GM18868 (cell line): ENCODE results near the gene GBX2.

ENCODE experiments used
- ATAC-seq: cut with Tn5 transposase; IDR thresholded peaks from one replicate; pipeline ENCODE4 v1.9.1; 2021; ENCODE audit warnings: mild to moderate bottlenecking, moderate library complexity; ENCODE audit not compliant: unreplicated experiment

GBX2 gene

DNA sequence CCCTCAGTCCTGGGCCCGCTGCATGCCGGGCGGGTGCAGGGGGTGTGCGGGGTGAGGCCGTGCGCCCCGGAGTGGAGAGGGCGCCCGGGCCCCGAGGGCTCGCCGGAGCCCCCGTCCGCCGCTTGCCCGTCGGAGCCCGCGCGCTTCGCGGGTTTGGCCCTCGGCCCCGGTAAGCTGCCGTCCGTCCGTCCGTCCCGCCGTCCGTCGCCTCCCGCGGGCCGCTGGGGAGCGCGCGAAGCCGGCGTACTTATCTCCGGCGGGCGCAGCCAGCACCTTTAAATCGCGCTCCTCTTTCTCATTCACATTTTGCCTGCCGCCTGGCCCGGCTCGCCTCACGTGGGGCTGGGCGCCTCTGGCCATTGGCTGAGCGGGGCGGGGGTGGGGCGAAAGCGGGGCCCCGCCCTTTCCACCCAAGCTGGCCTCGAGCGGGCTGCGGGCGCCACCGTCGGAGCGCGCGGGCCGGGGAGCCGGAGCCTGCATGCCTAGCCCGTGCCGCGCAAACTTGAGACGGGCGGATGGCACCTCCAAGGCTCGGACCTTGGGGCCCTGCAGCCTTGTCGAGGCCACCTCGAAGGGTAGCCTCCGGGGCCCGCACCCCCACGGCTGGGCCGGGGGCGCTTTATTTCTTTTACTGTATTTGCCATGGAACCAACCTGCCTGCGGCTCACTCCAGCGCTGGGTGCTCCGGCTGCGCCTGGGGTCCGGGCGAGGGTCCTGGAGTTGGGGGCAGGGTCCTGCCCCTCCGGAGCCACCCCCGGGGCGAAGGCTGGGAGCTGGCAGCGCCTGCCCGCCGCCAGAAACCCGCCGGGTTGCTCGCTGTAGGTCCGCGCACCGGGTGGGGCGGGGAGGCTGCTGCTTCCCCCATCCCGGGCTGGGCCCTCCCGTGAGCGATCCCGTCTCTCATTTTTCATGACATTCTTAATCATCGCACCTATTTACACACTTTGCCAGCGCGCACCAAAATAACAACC, at the start of gene GBX2:
GBX2 (minus strand) TSS at position 277 of the 971 bp plus-strand sequence. CDS start 415 bp downstream, outside the sequence.
- no peak for ATAC-seq

DNA sequence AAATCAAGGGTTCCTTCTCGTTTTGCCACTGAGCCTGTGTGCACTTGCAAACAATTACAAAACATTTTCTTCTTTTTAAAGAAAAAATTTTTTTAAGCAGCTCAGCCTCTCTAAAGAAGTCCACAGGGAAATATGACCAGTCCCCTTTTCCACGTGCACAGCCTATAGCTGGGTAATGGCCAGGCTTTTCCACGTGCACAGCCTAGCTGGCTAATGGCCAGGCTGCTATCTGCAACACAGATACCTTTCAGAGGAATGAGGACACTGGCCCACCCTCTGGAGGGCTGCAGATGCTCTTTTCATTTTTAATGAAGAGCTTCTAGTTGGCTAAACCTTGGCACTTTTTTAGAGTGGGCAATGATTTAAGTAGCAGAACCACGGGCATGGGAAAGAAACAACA, 49.7 kb upstream of the GBX2 start:
- no peak for ATAC-seq

DNA sequence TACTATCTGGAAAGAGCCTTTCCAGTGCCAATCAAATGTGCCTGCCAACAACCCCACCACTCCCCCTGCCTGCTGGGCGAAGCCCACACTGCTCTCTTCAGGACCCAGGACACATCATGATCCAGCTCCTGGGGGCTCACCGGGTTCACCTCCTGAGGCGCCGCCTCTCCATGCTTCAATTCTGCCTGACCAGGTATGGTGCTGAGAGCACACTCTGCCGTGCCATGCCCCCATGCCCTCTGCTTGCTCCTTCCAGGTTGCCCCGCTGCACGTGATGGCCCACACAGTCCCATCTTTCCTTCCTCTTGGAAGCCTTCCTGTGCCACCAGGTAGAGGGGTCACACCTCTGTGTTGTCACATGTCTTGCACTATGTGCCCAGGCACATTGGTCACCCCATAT, 48.5 kb upstream of the GBX2 start:
- ATAC-seq = no peak

GRCh38 chr2:236215761-236216333, 47.7 kb upstream of the GBX2 start:
- no peak for ATAC-seq

- ATAC-seq = no peak
Observed at GRCh38 chr2:236215196-236215595, 47.0 kb upstream of the GBX2 start.

GRCh38 chr2:236214376-236214995, 46.3 kb upstream of the GBX2 start:
- ATAC-seq = no peak

DNA sequence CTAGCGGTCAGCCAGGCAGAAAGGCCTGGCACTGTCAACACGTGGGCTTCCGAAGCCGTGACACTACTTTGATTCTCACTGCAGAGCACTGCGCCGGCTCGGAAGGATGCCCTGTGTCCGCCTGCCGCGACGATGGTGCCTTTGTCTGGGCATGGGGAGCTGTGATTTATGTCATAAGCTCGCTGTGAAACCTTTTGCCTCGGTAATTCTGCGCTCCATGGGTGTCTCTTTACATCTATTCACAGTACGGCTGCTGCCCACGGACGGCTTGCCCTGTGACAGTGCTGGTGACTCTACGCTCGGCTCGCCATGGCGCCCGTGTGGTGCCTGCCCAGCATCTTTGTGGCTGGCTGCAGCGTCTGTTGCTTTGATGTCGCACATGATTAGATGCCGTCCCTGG, 43.1 kb upstream of the GBX2 start:
- no peak for ATAC-seq

- no peak for ATAC-seq
Observed at GRCh38 chr2:236210536-236210935, 42.4 kb upstream of the GBX2 start.

DNA sequence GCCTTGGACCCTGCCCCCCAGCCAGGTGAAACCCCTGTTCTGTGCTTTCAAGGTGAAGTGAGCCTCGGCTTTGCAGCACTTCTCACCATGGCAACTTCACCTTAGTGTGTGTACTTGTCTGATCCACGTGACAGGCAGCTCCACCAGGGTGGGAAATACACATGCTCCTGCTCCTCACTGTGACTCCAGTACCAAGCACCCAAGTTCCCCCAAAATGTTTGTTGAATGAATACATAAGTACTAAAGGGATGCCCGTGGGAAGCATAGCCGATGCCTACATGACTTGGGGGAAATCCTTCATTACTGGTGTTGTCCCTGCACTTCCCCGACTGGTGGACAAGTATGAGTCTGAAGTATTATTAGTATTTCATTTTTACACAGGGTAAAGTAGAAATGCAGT, 41.8 kb upstream of the GBX2 start:
- no peak for ATAC-seq

DNA sequence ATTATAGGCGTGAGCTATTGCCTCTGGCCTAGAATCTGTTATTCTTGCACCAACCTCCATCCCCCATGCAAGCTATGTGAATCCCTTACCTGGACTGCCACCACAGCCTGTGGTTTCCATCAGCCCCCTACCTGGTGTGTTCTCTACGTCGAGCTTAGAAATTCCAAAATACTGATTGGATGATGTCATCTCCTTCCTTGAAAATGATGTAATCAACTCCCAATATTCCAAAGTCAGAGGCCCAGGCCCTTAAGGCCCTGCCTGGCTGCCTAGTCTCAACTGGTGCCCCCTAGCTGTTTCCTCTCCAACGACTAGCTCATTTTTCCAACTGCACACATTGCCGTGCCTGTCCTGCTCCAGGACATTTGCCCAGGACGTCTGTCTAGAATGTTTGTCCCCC, 41.3 kb upstream of the GBX2 start:
- ATAC-seq = no peak

- ATAC-seq = no peak
Observed at GRCh38 chr2:236208019-236208926, 40.1 kb upstream of the GBX2 start.

DNA sequence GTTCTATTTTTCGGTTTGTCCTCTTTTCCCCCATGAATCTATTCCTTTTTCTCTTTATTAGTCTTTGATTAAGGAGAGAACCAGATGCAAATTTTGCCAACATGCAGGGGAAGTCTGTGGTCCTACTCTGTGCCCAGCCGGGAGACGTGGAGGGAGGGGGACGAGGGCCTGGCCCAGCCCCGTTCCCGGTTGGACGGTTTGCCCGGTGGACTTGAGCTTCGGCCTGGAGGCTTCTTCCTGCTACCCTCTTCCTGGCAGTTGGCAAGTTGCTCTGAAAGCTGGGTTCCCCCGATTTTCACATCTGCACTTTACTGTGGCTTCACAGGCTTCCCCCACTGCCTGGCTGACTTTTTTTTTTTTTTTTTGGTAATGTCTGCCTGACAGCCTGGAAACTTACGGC, 39.3 kb upstream of the GBX2 start:
- ATAC-seq = no peak

DNA sequence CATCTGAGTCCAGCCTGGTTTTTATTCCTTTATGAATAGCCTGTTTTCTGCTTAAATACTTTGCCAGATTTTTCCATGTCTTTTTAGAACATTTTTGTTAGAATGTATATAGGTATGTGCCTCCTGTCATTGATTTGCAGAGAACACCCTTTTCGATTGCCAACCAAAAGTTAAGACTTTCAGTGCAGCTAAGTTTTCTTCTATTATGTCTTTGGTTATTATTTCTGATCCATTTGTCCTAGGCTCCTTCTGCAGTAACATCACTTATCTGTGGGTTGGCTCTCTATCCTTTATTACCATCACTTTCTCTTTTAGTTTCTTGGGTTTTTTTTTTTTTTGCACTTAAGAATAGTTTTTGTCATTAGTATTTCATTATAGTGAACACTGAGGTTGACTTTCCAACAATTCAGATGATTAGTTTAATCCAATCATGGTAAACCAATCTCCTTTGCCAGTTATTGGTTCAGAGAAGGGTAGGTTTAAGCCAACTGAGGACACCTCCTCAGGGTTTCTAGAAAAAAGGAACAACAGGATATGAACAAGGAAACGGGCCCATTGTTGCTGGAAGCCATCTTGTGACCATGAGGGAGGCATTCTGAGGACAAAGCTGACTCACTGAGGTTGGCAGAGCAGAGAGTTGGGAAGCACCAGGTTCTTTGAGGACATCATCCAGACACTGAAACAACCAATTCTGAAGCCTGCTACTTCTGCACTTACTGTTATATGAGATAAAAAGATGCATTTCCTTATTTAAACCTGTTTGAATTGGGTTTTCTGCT, 37.9 kb upstream of the GBX2 start:
- ATAC-seq = no peak

- ATAC-seq = no peak
Observed at GRCh38 chr2:236204953-236205352, 36.8 kb upstream of the GBX2 start.

DNA sequence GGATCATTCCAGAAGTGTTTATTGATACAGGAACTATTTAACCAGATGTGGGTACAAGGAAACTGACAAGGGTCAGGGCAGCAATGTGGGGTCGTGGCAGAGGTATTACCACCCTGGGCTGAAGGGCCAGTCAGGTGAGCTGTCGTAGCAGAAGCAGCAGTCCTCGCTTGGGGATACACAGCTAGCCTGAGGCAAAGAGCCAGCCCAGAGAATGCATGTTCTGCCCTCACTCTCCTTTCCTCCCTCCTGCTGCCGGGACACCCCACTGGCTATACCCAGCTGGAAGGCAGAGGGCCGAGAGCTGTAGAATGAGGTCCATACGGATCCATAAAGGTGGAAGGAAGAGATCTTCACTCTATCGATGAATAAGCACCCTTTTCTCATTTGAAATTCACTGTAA, 32.2 kb upstream of the GBX2 start:
- ATAC-seq = no peak

- no peak for ATAC-seq
Observed at GRCh38 chr2:236196366-236196765, 28.2 kb upstream of the GBX2 start.

GRCh38 chr2:236195726-236196125, 27.5 kb upstream of the GBX2 start:
- ATAC-seq = no peak

DNA sequence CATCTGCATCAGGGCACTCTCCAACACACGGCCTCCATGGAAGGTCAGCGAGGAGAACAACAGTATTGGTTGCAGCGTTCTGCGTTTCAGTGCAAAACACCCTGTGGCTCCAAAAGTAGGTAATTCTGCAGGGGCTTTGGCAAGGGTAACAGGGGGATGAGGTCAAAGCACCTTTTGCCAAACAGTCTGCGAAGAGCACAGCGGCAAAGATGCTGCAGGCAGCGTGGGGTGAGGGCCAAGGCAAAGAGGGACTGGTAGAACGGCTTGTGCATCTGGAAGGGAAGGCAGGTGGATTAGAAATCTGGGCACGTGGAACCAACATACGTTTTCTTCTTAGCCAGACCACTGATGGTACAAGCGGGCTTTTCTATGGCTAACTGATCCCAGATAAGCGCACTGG, 26.6 kb upstream of the GBX2 start:
- no peak for ATAC-seq

GRCh38 chr2:236193026-236193425, 24.8 kb upstream of the GBX2 start:
- no peak for ATAC-seq

DNA sequence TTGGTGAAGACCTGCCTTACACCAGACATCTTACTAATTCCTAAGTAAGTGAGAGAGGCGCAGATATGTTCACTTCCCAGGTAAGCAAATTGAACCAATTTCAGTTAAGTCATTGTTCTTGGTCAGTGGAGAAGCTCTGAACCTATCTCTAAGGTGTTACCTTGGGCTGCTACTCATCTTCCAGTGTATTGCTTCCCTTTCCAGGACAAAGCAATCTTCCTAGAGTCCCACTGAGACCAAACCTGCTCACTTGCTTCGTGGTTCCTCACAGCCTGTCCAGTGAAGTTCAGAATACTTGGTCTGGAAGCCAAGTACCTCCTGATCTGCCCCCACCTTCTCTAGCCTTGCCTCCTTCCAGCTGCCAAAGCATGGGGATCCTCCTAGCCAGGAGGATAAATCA, 22.5 kb upstream of the GBX2 start:
- no peak for ATAC-seq
